ENCODE data around the gene RNU11.
"Not testable (repeated sequence)": the region's sequence is repeated elsewhere in the genome, so short reads cannot be mapped to it uniquely, and the experiment has no call there.

The RNU11 gene

DNA sequence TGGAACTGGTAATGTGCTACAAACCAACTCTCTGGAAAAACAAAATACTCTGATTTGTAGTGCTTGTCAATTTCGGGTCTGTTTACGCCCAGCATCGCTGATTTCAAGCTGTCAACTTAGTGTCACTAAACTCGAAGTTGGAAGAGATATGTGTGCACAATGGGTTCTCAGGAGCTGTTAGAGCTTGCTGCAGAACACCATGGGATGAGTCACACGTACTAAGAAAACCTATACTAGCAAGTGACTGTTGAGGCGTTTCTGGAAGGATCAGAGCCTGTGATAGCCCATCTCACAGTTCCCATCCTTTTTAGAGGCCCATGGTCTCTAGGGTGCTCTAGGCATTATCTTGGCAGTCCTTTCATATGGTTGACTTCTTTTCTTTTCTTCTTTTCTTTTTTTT, 34.4 kb downstream of the RNU11 start:
- ATAC-seq, result no peak
- H3K36me3 Mint-ChIP-seq, result peaks cover 75% of the 10 kb centered on the region
- H3K27ac Mint-ChIP-seq, result peak overlapping the region; percentile 23
- no peak for DNase-seq (ENCODE audit: low spot score in 2 of 2)
- H3K4me1 Mint-ChIP-seq, result peaks cover 7% of the 10 kb centered on the region
- H3K9me3 Mint-ChIP-seq, result no peaks in the 10 kb centered on the region
- no peak overlapping the region for H3K4me3 Mint-ChIP-seq

DNA sequence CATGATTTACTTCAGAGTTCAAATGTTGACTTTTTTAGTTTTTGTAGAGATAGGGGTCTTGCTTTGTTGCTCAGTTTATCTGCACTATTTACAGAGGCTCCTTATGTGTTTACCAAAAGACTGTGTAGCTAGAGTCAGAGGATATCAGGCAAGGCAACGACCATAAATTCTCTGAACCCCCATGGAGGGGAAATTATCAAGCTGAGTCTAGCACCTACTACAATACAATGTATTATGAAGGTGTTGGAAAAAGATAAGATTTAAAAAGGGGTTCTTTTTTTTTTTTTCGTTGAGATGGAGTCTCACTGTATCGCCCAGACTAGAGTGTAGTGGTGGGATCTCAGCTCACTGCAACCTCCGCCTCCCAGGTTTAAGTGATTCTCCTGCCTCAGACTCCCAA, 36.5 kb downstream of the RNU11 start:
- peaks cover 84% of the 10 kb centered on the region for H3K36me3 Mint-ChIP-seq
- H3K27ac Mint-ChIP-seq, result no peak overlapping the region
- H3K4me3 Mint-ChIP-seq, result no peak overlapping the region
- ATAC-seq, result no peak
- H3K4me1 Mint-ChIP-seq, result peaks cover 7% of the 10 kb centered on the region
- DNase-seq (ENCODE audit: low spot score in 2 of 2), result no peak
- no peaks in the 10 kb centered on the region for H3K9me3 Mint-ChIP-seq

DNA sequence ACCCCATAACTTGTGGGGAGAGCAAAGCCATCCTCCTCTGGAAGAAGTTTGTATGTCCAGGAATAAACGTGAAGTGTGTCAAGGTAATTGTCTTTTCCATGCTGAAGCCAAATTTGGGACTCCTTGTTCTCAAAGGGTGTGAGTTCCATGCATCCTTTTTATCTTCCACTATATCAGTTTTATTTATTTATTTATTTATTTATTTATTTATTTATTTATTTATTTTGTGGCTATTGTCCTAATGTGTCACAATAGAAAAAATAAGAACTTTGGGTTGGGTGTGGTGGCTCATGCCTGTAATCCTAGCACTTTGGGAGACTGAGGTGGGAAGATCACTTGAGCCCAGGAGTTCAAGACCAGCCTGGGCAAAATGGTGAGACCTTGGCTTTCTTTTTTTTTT, 43.2 kb downstream of the RNU11 start:
- not testable (repeated sequence) for H3K27ac Mint-ChIP-seq; H3K9me3 Mint-ChIP-seq; DNase-seq (ENCODE audit: low spot score in 2 of 2); ATAC-seq; H3K4me3 Mint-ChIP-seq; H3K4me1 Mint-ChIP-seq
- H3K36me3 Mint-ChIP-seq, result peaks cover 85% of the 10 kb centered on the region
